ENCODE results near the gene ARHGAP32.

The ARHGAP32 gene

DNA sequence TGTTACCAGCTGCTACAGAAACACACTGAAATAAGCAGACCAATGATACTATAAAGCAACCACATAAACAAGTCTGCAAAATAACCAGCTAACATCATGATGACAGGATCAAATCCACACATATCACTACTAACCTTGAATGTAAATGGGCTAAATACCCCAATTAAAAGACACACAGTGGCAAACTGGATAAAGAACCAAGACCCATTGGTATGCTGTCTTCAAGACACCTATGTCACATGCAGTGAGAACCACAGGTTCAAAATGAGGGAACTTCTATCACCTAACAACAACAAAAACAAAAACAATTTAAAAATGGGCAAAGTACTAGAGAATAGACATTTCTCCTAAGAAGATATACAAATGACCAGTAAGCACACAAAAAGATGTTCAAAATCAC, 89.9 kb downstream of the ARHGAP32 start:
- Histone ChIP-seq H3K9ac (no peak overlapping the region), H3K27me3 (ENCODE audit: insufficient read depth, low read depth) (no peaks in the 10 kb centered on the region), H3K27ac (no peak overlapping the region), H2AFZ (ENCODE audit: low read depth) (no peak overlapping the region), H3K79me2 (ENCODE audit: insufficient read depth, low read depth) (no peaks in the 10 kb centered on the region), H3K36me3 (ENCODE audit: insufficient read depth) (no peaks in the 10 kb centered on the region), H3K4me2 (no peak overlapping the region), H3K4me3 (IDR thresholded peaks at IDR 0.05; ENCODE audit: insufficient read depth, low read depth, low read length) (no peak overlapping the region), H4K20me1 (ENCODE audit: insufficient read depth) (no peaks in the 10 kb centered on the region), H3K4me1 (ENCODE audit: low read depth, poor library complexity, severe bottlenecking) (no peaks in the 10 kb centered on the region)
- no peak for TF ChIP-seq CTCF (conservative IDR thresholded peaks at IDR 0.05; ENCODE audit: low read depth, low read length)

DNA sequence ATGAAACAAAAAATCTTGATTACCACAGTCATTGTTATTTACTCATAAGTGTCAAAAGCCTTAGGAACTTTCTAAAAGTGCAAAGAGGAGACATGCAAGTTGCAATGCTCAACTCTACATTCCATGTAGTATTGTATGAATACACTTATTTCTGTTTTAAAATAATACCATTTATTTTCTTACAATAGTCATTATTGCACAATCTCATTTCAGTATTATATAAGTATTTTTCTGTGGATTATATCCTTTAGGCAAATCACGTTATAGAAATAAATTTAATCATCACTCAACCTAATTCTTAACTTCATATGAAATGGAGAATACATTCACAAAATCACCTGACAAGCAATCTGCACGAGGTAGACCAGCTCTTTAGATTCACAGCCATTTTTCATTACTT, 98.8 kb downstream of the ARHGAP32 start:
- H3K27ac ChIP-seq, result no peak overlapping the region
- H4K20me1 ChIP-seq (ENCODE audit: insufficient read depth), result no peaks in the 10 kb centered on the region
- no peaks in the 10 kb centered on the region for H3K36me3 ChIP-seq (ENCODE audit: insufficient read depth)
- H3K4me3 ChIP-seq (IDR thresholded peaks at IDR 0.05; ENCODE audit: insufficient read depth, low read depth, low read length), result no peak overlapping the region
- H3K79me2 ChIP-seq (ENCODE audit: insufficient read depth, low read depth), result no peaks in the 10 kb centered on the region
- H3K27me3 ChIP-seq (ENCODE audit: insufficient read depth, low read depth), result no peaks in the 10 kb centered on the region
- H3K4me1 ChIP-seq (ENCODE audit: low read depth, poor library complexity, severe bottlenecking), result no peaks in the 10 kb centered on the region
- no peak overlapping the region for H3K9ac ChIP-seq
- H2AFZ ChIP-seq (ENCODE audit: low read depth), result no peak overlapping the region
- no peak overlapping the region for H3K4me2 ChIP-seq
- no peak for TF ChIP-seq CTCF (conservative IDR thresholded peaks at IDR 0.05; ENCODE audit: low read depth, low read length)

DNA sequence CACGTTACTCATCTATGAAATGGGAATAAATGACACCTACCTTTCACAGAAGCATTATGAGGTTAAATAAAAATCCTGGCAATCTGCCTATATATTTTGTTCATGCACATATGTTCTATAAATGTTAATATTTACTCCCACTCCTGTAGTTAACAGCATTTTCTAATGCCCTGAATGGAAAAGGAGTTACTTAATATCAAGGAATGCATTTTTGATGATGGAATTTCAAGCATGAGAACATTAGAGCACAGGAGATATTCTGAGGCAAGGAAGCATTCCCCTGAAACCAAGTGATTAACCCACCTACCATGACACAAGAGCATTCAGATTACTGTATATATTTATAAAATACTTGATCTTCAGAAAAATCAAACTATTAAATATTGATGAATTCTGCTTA, 102.1 kb downstream of the ARHGAP32 start:
- no peaks in the 10 kb centered on the region for H3K79me2 ChIP-seq (ENCODE audit: insufficient read depth, low read depth)
- no peaks in the 10 kb centered on the region for H4K20me1 ChIP-seq (ENCODE audit: insufficient read depth)
- H3K27me3 ChIP-seq (ENCODE audit: insufficient read depth, low read depth), result no peaks in the 10 kb centered on the region
- H3K4me2 ChIP-seq, result no peak overlapping the region
- no peak overlapping the region for H3K4me3 ChIP-seq (IDR thresholded peaks at IDR 0.05; ENCODE audit: insufficient read depth, low read depth, low read length)
- H3K9ac ChIP-seq, result no peak overlapping the region
- no peaks in the 10 kb centered on the region for H3K36me3 ChIP-seq (ENCODE audit: insufficient read depth)
- H3K27ac ChIP-seq, result no peak overlapping the region
- no peak overlapping the region for H2AFZ ChIP-seq (ENCODE audit: low read depth)
- H3K4me1 ChIP-seq (ENCODE audit: low read depth, poor library complexity, severe bottlenecking), result no peaks in the 10 kb centered on the region
- TF ChIP-seq CTCF (conservative IDR thresholded peaks at IDR 0.05; ENCODE audit: low read depth, low read length), result no peak

DNA sequence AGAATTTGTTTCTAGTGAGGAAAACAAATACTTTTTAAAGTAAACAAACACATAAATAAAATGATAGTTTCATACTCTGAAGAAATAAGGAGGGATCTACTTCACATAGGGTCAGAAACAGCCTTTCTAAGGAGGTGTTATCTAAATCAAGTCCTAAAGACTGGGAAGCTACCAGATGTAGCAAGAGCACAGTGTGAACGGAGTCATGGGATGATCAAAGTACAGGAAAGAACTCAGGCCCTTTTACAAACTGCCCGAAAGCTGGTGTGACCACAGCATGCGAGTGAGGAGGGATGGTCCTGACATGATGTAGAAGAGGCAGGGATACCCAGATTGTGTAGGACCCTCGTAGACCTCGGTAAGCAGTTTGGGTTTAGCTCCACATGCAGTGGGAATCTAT, 102.8 kb downstream of the ARHGAP32 start:
- Histone ChIP-seq H2AFZ (ENCODE audit: low read depth) (no peak overlapping the region), H3K4me1 (ENCODE audit: low read depth, poor library complexity, severe bottlenecking) (no peaks in the 10 kb centered on the region), H3K4me3 (IDR thresholded peaks at IDR 0.05; ENCODE audit: insufficient read depth, low read depth, low read length) (no peak overlapping the region), H3K27ac (no peak overlapping the region), H3K79me2 (ENCODE audit: insufficient read depth, low read depth) (no peaks in the 10 kb centered on the region), H3K27me3 (ENCODE audit: insufficient read depth, low read depth) (no peaks in the 10 kb centered on the region), H3K4me2 (no peak overlapping the region), H3K9ac (no peak overlapping the region), H4K20me1 (ENCODE audit: insufficient read depth) (no peaks in the 10 kb centered on the region), H3K36me3 (ENCODE audit: insufficient read depth) (no peaks in the 10 kb centered on the region)
- TF ChIP-seq CTCF (conservative IDR thresholded peaks at IDR 0.05; ENCODE audit: low read depth, low read length), result no peak

DNA sequence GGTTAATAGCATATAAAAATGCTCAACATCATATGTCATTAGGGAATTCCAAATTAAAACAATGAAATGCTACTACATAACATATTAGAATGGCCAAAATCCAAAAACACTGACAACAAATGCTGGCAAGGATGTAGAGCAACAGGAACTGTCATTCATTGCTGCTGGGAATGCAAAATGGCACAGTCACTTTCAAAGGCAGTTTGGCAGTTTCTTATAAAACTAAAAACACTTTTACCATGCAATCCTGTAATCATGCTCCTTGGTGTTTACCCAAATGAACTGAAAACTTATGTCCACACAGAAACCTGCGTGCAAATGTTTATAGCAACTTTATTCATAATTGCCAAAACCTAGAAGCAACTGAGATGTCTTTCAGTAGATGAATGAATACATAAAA, 105.1 kb downstream of the ARHGAP32 start:
- Histone ChIP-seq H3K4me2 (no peak overlapping the region), H4K20me1 (ENCODE audit: insufficient read depth) (no peaks in the 10 kb centered on the region), H3K9ac (no peak overlapping the region), H2AFZ (ENCODE audit: low read depth) (no peak overlapping the region), H3K27me3 (ENCODE audit: insufficient read depth, low read depth) (no peaks in the 10 kb centered on the region), H3K4me3 (IDR thresholded peaks at IDR 0.05; ENCODE audit: insufficient read depth, low read depth, low read length) (no peak overlapping the region), H3K36me3 (ENCODE audit: insufficient read depth) (no peaks in the 10 kb centered on the region), H3K27ac (no peak overlapping the region), H3K79me2 (ENCODE audit: insufficient read depth, low read depth) (no peaks in the 10 kb centered on the region), H3K4me1 (ENCODE audit: low read depth, poor library complexity, severe bottlenecking) (no peaks in the 10 kb centered on the region)
- TF ChIP-seq CTCF (conservative IDR thresholded peaks at IDR 0.05; ENCODE audit: low read depth, low read length), result no peak

Data from KMS-11 (cell line).